ENCODE results near the gene TTLL12. TPM values are rescaled to one million over a fixed set of nuclear protein-coding genes. Genes with fewer than 3 reads are reported as not detected.
A peak's percentile ranks its signal among the peaks of the same experiment; 100 is the strongest.

TTLL12 gene
- total RNA-seq, 2 donors from 2014 or later, result 22.4 to 23.2 TPM

GRCh38 chr22:43136255-43136654, 50.7 kb downstream of the TTLL12 start:
- Histone ChIP-seq H3K36me3 (peaks cover 12% of the 10 kb centered on the region), H3K27me3 (replicated peaks; ENCODE audit: insufficient read depth) (no peaks in the 10 kb centered on the region), H3K4me3 (no peak overlapping the region), H3K9me3 (no peaks in the 10 kb centered on the region), H3K27ac (no peak overlapping the region), H3K4me1 (ENCODE audit: control insufficient read depth in 1 of 2, low read depth in 2 of 2) (peaks cover 0 to 14% of the 10 kb centered on the region in 2 donors)
- DNase-seq (ENCODE audit: low spot score), result no peak
- no peak for ATAC-seq (ENCODE audit: insufficient number of reproducible peaks, low FRiP score, low read depth)
- TF ChIP-seq CTCF (IDR thresholded peaks at IDR 0.05), result peak; percentile 33

- H3K27ac ChIP-seq, result no peak overlapping the region
Observed at GRCh38 chr22:43135565-43135964, 51.4 kb downstream of the TTLL12 start.

GRCh38 chr22:43134553-43134952, 52.4 kb downstream of the TTLL12 start:
- no peak for DNase-seq (ENCODE audit: low spot score)
- Histone ChIP-seq H3K27ac (no peak overlapping the region), H3K4me3 (no peak overlapping the region), H3K36me3 (peaks cover 7% of the 10 kb centered on the region), H3K27me3 (replicated peaks; ENCODE audit: insufficient read depth) (no peaks in the 10 kb centered on the region), H3K4me1 (ENCODE audit: control insufficient read depth in 1 of 2, low read depth in 2 of 2) (peaks cover 0 to 18% of the 10 kb centered on the region in 2 donors), H3K9me3 (no peaks in the 10 kb centered on the region)
- no peak for ATAC-seq (ENCODE audit: insufficient number of reproducible peaks, low FRiP score, low read depth)
- no peak for TF ChIP-seq CTCF (IDR thresholded peaks at IDR 0.05)

More at GRCh38 chr22:43135565-43135964, 51.4 kb downstream of the TTLL12 start:
- Histone ChIP-seq H3K9me3 (no peaks in the 10 kb centered on the region), H3K27me3 (replicated peaks; ENCODE audit: insufficient read depth) (no peaks in the 10 kb centered on the region), H3K36me3 (peaks cover 12% of the 10 kb centered on the region), H3K4me1 (ENCODE audit: control insufficient read depth in 1 of 2, low read depth in 2 of 2) (peaks cover 0 to 18% of the 10 kb centered on the region in 2 donors), H3K4me3 (no peak overlapping the region)
- no peak for DNase-seq (ENCODE audit: low spot score)
- no peak for ATAC-seq (ENCODE audit: insufficient number of reproducible peaks, low FRiP score, low read depth)
- TF ChIP-seq CTCF (IDR thresholded peaks at IDR 0.05), result no peak

GRCh38 chr22:43133401-43133800, 53.5 kb downstream of the TTLL12 start:
- H3K27me3 ChIP-seq (replicated peaks; ENCODE audit: insufficient read depth), result no peaks in the 10 kb centered on the region
- no peak for DNase-seq (ENCODE audit: low spot score)
- H3K27ac ChIP-seq, result no peak overlapping the region
- no peak for TF ChIP-seq CTCF (IDR thresholded peaks at IDR 0.05)
- ATAC-seq (ENCODE audit: insufficient number of reproducible peaks, low FRiP score, low read depth), result no peak
- H3K4me1 ChIP-seq (ENCODE audit: control insufficient read depth in 1 of 2, low read depth in 2 of 2), result peaks cover 0 to 18% of the 10 kb centered on the region in 2 donors
- H3K4me3 ChIP-seq, result no peak overlapping the region
- H3K9me3 ChIP-seq, result no peaks in the 10 kb centered on the region
- H3K36me3 ChIP-seq, result peaks cover 7% of the 10 kb centered on the region

GRCh38 chr22:43131773-43132501, 55.0 kb downstream of the TTLL12 start:
- no peak for TF ChIP-seq CTCF (IDR thresholded peaks at IDR 0.05)
- DNase-seq (ENCODE audit: low spot score) (no peak), ATAC-seq (ENCODE audit: insufficient number of reproducible peaks, low FRiP score, low read depth) (no peak)
- Histone ChIP-seq H3K27me3 (replicated peaks; ENCODE audit: insufficient read depth) (no peaks in the 10 kb centered on the region), H3K4me1 (ENCODE audit: control insufficient read depth in 1 of 2, low read depth in 2 of 2) (peaks cover 0 to 18% of the 10 kb centered on the region in 2 donors), H3K9me3 (no peaks in the 10 kb centered on the region), H3K27ac (peak overlapping the region; percentile 60 to 64), H3K4me3 (no peak overlapping the region), H3K36me3 (peaks cover 3% of the 10 kb centered on the region)

Measured in thoracic aorta (tissue), 2 donors.